GM12874 (cell line): ENCODE results near the gene RBM24.

Source experiments
- CTCF ChIP-seq: IDR thresholded peaks from 2 replicates; pipeline ENCODE4 v1.5.1; 2011; ENCODE audit warnings: low read depth, mild to moderate bottlenecking, control low read depth, low read length, moderate library complexity; ENCODE audit not compliant: insufficient read depth

RBM24 gene

GRCh38 chr6:17300637-17301036, 19.5 kb downstream of the RBM24 start:
- TF ChIP-seq CTCF: no peak

- TF ChIP-seq CTCF: no peak
Measured at GRCh38 chr6:17303444-17303843, 22.3 kb downstream of the RBM24 start.

GRCh38 chr6:17305219-17306001, 24.2 kb downstream of the RBM24 start:
- no peak for TF ChIP-seq CTCF

- no peak for TF ChIP-seq CTCF
Measured at GRCh38 chr6:17311595-17312311, 30.6 kb downstream of the RBM24 start.

GRCh38 chr6:17313971-17314370, 32.8 kb downstream of the RBM24 start:
- no peak for TF ChIP-seq CTCF

GRCh38 chr6:17315262-17315661, 34.1 kb downstream of the RBM24 start:
- no peak for TF ChIP-seq CTCF

- TF ChIP-seq CTCF: no peak
Measured at GRCh38 chr6:17318435-17319165, 37.4 kb downstream of the RBM24 start.
